ENCODE results near the gene PDZD4. TPM values are rescaled to one million over a fixed set of nuclear protein-coding genes. Genes with fewer than 3 reads are reported as not detected.

PDZD4 gene
- total RNA-seq, 6 donors from 2014 or later, result 1.6 to 8.9 (median 6.3) TPM

DNA sequence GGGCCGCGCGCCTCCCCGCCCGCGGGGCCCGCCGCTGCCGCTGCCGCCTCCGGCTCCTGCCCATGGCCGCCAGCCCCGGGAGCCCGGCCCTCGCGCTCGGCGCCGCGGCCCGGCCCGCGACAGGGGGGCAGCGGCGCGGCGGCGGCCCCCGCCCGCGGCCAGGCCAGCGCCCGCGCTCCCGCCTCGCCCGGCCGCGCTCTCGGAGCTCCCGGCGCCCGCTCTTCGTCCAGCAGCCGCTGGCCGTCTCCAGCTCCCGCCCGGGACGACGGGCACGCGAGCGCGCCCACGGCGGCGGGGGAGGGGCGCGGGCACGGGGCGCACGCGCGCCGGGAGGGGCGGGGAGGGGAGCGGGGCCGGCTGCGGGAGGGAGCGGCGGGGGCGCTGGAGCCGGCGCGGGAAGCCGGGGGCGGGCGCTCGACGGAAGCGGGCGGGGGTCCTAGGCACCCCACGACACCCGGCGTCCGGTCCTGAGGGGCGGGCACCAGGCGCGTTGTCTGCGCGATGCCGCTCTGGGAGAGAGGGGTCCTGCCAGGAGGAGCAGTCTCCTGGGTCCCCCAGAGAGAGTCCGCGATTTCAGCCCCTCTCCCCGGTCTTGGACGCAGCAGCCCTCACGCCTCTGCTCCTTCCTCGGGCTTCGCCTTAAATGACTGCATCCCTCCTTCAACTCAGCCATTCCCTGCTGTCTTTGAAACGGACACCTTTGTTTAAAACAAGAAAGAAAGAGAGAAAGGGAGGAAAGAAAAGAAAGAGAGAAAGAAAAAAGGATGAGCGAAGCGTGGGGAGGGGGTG is 490 bp upstream of the PDZD4 start:
- peaks cover 8 to 21% (median 12%) of the 10 kb centered on the region in 4 donors for H3K4me1 ChIP-seq
- WGBS, 2 donors, result 16 to 34% methylated on average over 9 to 38 of the region's 102 CpGs
- ATAC-seq (ENCODE audit: low FRiP score in 2 of 2) (no peak), DNase-seq (peak in 1 of 2 donors; percentile 58)
- no peaks in the 10 kb centered on the region for H3K36me3 ChIP-seq
- H3K27ac ChIP-seq, result no peak overlapping the region
- peaks cover 0 to 16% (median 4%) of the 10 kb centered on the region in 4 donors for H3K27me3 ChIP-seq
- H3K9me3 ChIP-seq, result no peaks in the 10 kb centered on the region
- peak overlapping the region in 3 of 4 donors; percentile 33 to 48 (median 42) for H3K4me3 ChIP-seq
- TF ChIP-seq EP300 (IDR thresholded peaks at IDR 0.05) (no peak), POLR2A (IDR thresholded peaks at IDR 0.05) (no peak)
- TF ChIP-seq, protein P1, sequence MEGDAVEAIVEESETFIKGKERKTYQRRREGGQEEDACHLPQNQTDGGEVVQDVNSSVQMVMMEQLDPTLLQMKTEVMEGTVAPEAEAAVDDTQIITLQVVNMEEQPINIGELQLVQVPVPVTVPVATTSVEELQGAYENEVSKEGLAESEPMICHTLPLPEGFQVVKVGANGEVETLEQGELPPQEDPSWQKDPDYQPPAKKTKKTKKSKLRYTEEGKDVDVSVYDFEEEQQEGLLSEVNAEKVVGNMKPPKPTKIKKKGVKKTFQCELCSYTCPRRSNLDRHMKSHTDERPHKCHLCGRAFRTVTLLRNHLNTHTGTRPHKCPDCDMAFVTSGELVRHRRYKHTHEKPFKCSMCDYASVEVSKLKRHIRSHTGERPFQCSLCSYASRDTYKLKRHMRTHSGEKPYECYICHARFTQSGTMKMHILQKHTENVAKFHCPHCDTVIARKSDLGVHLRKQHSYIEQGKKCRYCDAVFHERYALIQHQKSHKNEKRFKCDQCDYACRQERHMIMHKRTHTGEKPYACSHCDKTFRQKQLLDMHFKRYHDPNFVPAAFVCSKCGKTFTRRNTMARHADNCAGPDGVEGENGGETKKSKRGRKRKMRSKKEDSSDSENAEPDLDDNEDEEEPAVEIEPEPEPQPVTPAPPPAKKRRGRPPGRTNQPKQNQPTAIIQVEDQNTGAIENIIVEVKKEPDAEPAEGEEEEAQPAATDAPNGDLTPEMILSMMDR (IDR thresholded peaks at IDR 0.05), result no peak

DNA sequence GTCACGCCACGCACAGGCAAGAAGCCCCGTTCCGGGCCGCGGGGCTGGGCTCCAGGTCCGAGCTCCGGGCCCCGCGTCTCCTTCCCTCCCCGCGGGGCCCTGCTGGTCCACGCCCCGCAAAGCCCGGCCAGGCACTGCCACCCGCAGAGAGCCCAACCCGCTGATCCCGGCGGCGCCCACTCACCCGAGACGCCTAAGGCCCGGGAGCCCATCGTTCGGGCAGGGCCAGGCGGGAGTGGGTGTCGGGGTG is 870 bp downstream of the PDZD4 start:
- peak in 1 of 2 donors; percentile 56 for DNase-seq
- H3K9me3 ChIP-seq, result no peaks in the 10 kb centered on the region
- peaks cover 8 to 21% (median 12%) of the 10 kb centered on the region in 4 donors for H3K4me1 ChIP-seq
- no peak overlapping the region for H3K27ac ChIP-seq
- ATAC-seq (ENCODE audit: low FRiP score in 2 of 2), result peak in 1 of 2 donors; percentile 19
- TF ChIP-seq EP300 (IDR thresholded peaks at IDR 0.05) (no peak), POLR2A (IDR thresholded peaks at IDR 0.05) (no peak), POLR2AphosphoS5 (IDR thresholded peaks at IDR 0.05) (no peak)
- TF ChIP-seq, protein P1 (IDR thresholded peaks at IDR 0.05), result no peak
- peaks cover 0 to 16% (median 4%) of the 10 kb centered on the region in 4 donors for H3K27me3 ChIP-seq
- 24% methylated on average over 10 of the region's 27 CpGs; no CpG with 5 or more reads in 1 of the 2 donors for WGBS, 2 donors
- peak overlapping the region in 3 of 4 donors; percentile 33 to 48 (median 42) for H3K4me3 ChIP-seq
- no peaks in the 10 kb centered on the region for H3K36me3 ChIP-seq

DNA sequence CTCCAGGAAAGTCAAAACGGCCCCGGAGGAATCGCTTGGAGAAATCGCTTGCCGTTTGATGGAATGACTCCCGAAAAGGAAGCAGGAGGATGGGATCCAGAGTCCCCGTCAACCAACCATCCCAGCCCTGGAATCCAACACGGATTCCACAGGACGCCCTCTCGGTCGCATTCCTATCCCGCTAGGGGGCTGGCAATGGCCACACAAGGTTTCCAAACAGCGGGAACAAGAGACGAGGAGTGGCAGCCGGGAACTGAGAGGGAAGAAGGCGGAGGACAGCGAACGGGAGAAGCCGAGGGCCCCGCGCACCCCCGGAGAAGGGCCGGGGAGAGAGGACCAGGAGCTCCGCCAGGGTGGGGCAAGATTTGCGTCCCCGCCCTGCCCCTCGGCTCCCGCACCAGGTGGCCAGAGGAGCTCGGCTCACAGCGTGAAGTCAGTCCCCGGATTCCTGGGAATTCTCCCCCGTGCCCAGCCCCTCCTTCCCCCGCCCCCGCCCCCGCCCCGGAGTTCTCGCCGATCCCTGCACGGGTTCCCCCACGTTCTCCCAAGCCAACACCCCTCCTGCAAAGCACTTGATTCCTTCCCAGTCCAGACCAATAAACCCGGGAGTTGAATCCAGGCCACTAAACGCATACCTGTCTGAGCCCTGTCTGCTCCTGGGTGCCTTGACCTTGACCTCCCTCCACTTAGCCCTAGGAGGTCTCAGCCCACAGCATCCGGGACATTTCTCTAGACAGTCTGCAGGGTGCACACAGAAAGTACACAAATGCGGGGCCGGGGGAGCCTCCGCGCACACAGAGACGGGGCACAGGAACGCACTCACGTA is 1.4 kb downstream of the PDZD4 start:
- peak in 1 of 2 donors; percentile 34 for DNase-seq
- peaks cover 0 to 16% (median 4%) of the 10 kb centered on the region in 4 donors for H3K27me3 ChIP-seq
- no peaks in the 10 kb centered on the region for H3K9me3 ChIP-seq
- H3K4me1 ChIP-seq, result peaks cover 8 to 21% (median 12%) of the 10 kb centered on the region in 4 donors
- ATAC-seq (ENCODE audit: low FRiP score in 2 of 2), result no peak
- WGBS, 2 donors, result 31 to 38% methylated on average over 12 to 43 of the region's 50 CpGs
- H3K27ac ChIP-seq, result no peak overlapping the region
- H3K36me3 ChIP-seq, result no peaks in the 10 kb centered on the region
- H3K4me3 ChIP-seq, result peak overlapping the region in 3 of 4 donors; percentile 33 to 48 (median 42)
- TF ChIP-seq EP300 (IDR thresholded peaks at IDR 0.05), result no peak
- TF ChIP-seq, protein P1 (IDR thresholded peaks at IDR 0.05), result no peak
- no peak for TF ChIP-seq POLR2AphosphoS5 (IDR thresholded peaks at IDR 0.05)
- TF ChIP-seq POLR2A (IDR thresholded peaks at IDR 0.05), result no peak

DNA sequence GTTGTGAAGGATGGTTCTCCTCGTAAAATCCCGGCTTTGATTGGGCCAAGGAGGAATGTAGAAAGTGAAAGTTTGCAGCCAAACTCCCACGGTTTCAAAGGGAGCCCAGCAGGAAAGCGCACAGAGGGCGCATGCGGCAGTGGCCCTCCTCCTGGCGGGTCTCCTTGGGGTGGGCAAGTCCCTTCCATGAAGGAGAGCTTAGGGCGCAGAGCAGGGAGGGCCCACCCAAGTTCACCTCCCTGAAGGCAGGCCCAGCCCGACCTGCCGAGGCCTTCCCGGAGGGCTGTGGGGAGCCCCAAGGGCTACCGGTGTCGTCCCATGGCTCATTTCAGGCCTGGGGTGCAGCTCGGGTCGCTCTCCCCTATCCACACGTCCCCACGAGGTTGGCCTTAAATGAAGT is 2.0 kb downstream of the PDZD4 start:
- Histone ChIP-seq H3K4me3 (peak overlapping the region in 1 of 4 donors; percentile 4), H3K9me3 (no peaks in the 10 kb centered on the region), H3K27me3 (peaks cover 0 to 16% (median 4%) of the 10 kb centered on the region in 4 donors), H3K27ac (no peak overlapping the region), H3K4me1 (peaks cover 8 to 21% (median 12%) of the 10 kb centered on the region in 4 donors), H3K36me3 (no peaks in the 10 kb centered on the region)
- DNase-seq (no peak), ATAC-seq (ENCODE audit: low FRiP score in 2 of 2) (no peak)
- TF ChIP-seq, protein P1 (IDR thresholded peaks at IDR 0.05), result no peak
- TF ChIP-seq POLR2AphosphoS5 (IDR thresholded peaks at IDR 0.05), result no peak
- no peak for TF ChIP-seq POLR2A (IDR thresholded peaks at IDR 0.05)
- WGBS, 2 donors, result 35 to 42% methylated on average over 2 to 17 of the region's 17 CpGs
